Erythroblast (primary cell): ENCODE measurements around the gene SOX1.

Experiments used
- GATA1 ChIP-seq: IDR thresholded peaks from 2 replicates; pipeline ENCODE4 v1.6.1; 2011; ENCODE audit warnings: low read depth, mild to moderate bottlenecking, control low read depth, low read length, moderate library complexity
- POLR2A ChIP-seq: IDR thresholded peaks from 2 replicates; pipeline ENCODE4 v1.6.1; 2011; ENCODE audit warnings: mild to moderate bottlenecking, low read length

GRCh38 chr13:112101360-112101930 lies 34.5 kb downstream of the SOX1 start:
- TF ChIP-seq POLR2A (no peak), GATA1 (no peak)
